Gastroesophageal sphincter (tissue), 4 donors: ENCODE measurements around the gene CDH23. TPM values are rescaled to one million over a fixed set of nuclear protein-coding genes. Genes with fewer than 3 reads are reported as not detected.

Experiments
- ATAC-seq: fragments of 150-250 bp; one replicate; pipeline ENCODE4 v1.9.1; 2016; ENCODE audit warnings: mild to moderate bottlenecking, moderate library complexity
- H3K27ac ChIP-seq, 4 donors: fragments of 200-600 bp; sonication (generic) in 3 of 4; 1 replicate in 3 of 4; 2 replicates in 1 of 4; pipeline ENCODE4 v1.5.1; 2016 to 2019
- H3K27me3 ChIP-seq: fragments of 200-600 bp; sonication (generic); one replicate; pipeline ENCODE4 v1.5.1; 2019
- H3K36me3 ChIP-seq, 2 donors: fragments of 200-600 bp; sonication (generic); one replicate each; pipeline ENCODE4 v1.5.1; 2019; ENCODE audit warnings: control low read depth in 1 of 2
- H3K4me1 ChIP-seq, 3 donors: fragments of 200-600 bp; sonication (generic); 1 replicate in 2 of 3; 2 replicates in 1 of 3; pipeline ENCODE4 v1.5.1; 2016 to 2019; ENCODE audit warnings: control low read depth in 2 of 3
- H3K4me3 ChIP-seq, 2 donors: fragments of 200-600 bp; sonication (generic); one replicate each; pipeline ENCODE4 v1.5.1; 2019; ENCODE audit warnings: mild to moderate bottlenecking in 1 of 2, moderate library complexity in 1 of 2
- H3K9me3 ChIP-seq, 3 donors: fragments of 200-600 bp; sonication (generic); one replicate each; pipeline ENCODE4 v1.5.1; 2017 to 2019; ENCODE audit warnings: control low read depth in 2 of 3
- CTCF ChIP-seq, 4 experiments: fragments of 200-600 bp in 2 of 4; fragments of 450-650 bp in 2 of 4; sonication (generic) in 1 of 4; IDR thresholded peaks; one replicate each; pipeline ENCODE4 v1.5.1; 2017 to 2019; ENCODE audit warnings: antibody characterized with exemption in 4 of 4, mild to moderate bottlenecking in 2 of 4, moderate library complexity in 2 of 4
- EP300 ChIP-seq: sonication (generic); formaldehyde crosslinking; IDR thresholded peaks from one replicate; pipeline ENCODE4 v1.6.1; 2017; ENCODE audit warnings: antibody characterized with exemption, mild to moderate bottlenecking
- POLR2A ChIP-seq, 2 donors: fragments of 450-650 bp; IDR thresholded peaks; one replicate each; pipeline ENCODE4 v1.6.1; 2017; ENCODE audit warnings: antibody characterized with exemption in 2 of 2, mild to moderate bottlenecking in 2 of 2, moderate library complexity in 1 of 2
- POLR2AphosphoS5 ChIP-seq: sonication (generic); formaldehyde crosslinking; IDR thresholded peaks from one replicate; pipeline ENCODE4 v1.6.1; 2017; ENCODE audit warnings: antibody characterized with exemption
- WGBS, 2 donors: methylation state at CpG; one replicate each; pipeline ENCODE4 v1.1.5; 2018; ENCODE audit warnings: low coverage in 1 of 2; 5-methylcytosine and 5-hydroxymethylcytosine counted together
- total RNA-seq, 4 donors: library from RNA; depleted of rRNA; stranded (reverse); fragments of >200 nt; gene quantifications; one replicate each; pipeline ENCODE4 v1.1.0, GENCODE V29; 2016

The CDH23 gene
- total RNA-seq, 4 donors from 2014 or later: 5.1 to 33.5 (median 16.2) TPM

GRCh38 chr10:71605263-71605962 is 208.7 kb downstream of the CDH23 start:
- Histone ChIP-seq H3K27me3 (no peaks in the 10 kb centered on the region), H3K4me3 (no peak overlapping the region), H3K27ac (no peak overlapping the region), H3K9me3 (no peaks in the 10 kb centered on the region), H3K36me3 (no peaks in the 10 kb centered on the region), H3K4me1 (peaks cover 0 to 14% (median 2%) of the 10 kb centered on the region in 3 donors)
- 80 to 88% methylated on average over 2 of the region's 2 CpGs for WGBS, 2 donors
- TF ChIP-seq CTCF (IDR thresholded peaks at IDR 0.05) (no peak), EP300 (no peak), POLR2AphosphoS5 (no peak), POLR2A (IDR thresholded peaks at IDR 0.05) (no peak)
- no peak for ATAC-seq

GRCh38 chr10:71606257-71607081 is 209.7 kb downstream of the CDH23 start:
- H3K4me3 ChIP-seq: no peak overlapping the region
- no peaks in the 10 kb centered on the region for H3K36me3 ChIP-seq
- no peaks in the 10 kb centered on the region for H3K9me3 ChIP-seq
- TF ChIP-seq POLR2AphosphoS5 (no peak), CTCF (IDR thresholded peaks at IDR 0.05) (no peak), POLR2A (IDR thresholded peaks at IDR 0.05) (no peak), EP300 (no peak)
- peaks cover 0 to 24% (median 4%) of the 10 kb centered on the region in 3 donors for H3K4me1 ChIP-seq
- no peaks in the 10 kb centered on the region for H3K27me3 ChIP-seq
- H3K27ac ChIP-seq: no peak overlapping the region
- ATAC-seq: no peak
- WGBS, 2 donors: 65 to 71% methylated on average over 1 to 4 of the region's 9 CpGs

GRCh38 chr10:71607082-71607443 is 210.3 kb downstream of the CDH23 start:
- WGBS, 2 donors: 73 to 84% methylated on average over 3 of the region's 5 CpGs
- Histone ChIP-seq H3K9me3 (no peaks in the 10 kb centered on the region), H3K27me3 (no peaks in the 10 kb centered on the region), H3K4me3 (no peak overlapping the region), H3K36me3 (no peaks in the 10 kb centered on the region), H3K4me1 (peaks cover 0 to 28% (median 4%) of the 10 kb centered on the region in 3 donors), H3K27ac (no peak overlapping the region)
- no peak for ATAC-seq
- no peak for TF ChIP-seq POLR2A (IDR thresholded peaks at IDR 0.05)
- TF ChIP-seq EP300: no peak
- no peak for TF ChIP-seq CTCF (IDR thresholded peaks at IDR 0.05)
- TF ChIP-seq POLR2AphosphoS5: no peak

- H3K4me3 ChIP-seq: no peak overlapping the region
- no peaks in the 10 kb centered on the region for H3K36me3 ChIP-seq
- 40 to 42% methylated on average over 11 to 18 of the region's 20 CpGs for WGBS, 2 donors
- H3K27ac ChIP-seq: no peak overlapping the region
- peaks cover 4 to 45% (median 17%) of the 10 kb centered on the region in 3 donors for H3K4me1 ChIP-seq
- H3K27me3 ChIP-seq: no peaks in the 10 kb centered on the region
- no peaks in the 10 kb centered on the region for H3K9me3 ChIP-seq
- TF ChIP-seq CTCF (IDR thresholded peaks at IDR 0.05): peak in 3 of 4 experiments; percentile 58 to 91 (median 70)
- no peak for TF ChIP-seq POLR2AphosphoS5
- peak; percentile 38 for ATAC-seq
These were observed 212.4 kb downstream of the CDH23 start for GRCh38 chr10:71608819-71609768.
